Endometrial microvascular endothelial cells (primary cell): ENCODE measurements around the gene SAE1. TPM values are rescaled to one million over a fixed set of nuclear protein-coding genes. Genes with fewer than 3 reads are reported as not detected.

Experiments
- in situ Hi-C: cut with HindIII; loops from 2 replicates; pipeline ENCODE4 v1.10.0; 2017; ENCODE audit warnings: low sequenced_read_pairs, low pct_unique_long_range_greater_than_20kb; ENCODE audit errors: inconsistent ontology term
- total RNA-seq: library from RNA; depleted of rRNA; stranded (reverse); fragments of >200 nt; gene quantifications from one replicate; pipeline ENCODE4 v1.2.3, GENCODE V29; 2015; ENCODE audit errors: inconsistent ontology term

The SAE1 gene
- total RNA-seq, 1 donor from 2014 or later, result 247 TPM

DNA sequence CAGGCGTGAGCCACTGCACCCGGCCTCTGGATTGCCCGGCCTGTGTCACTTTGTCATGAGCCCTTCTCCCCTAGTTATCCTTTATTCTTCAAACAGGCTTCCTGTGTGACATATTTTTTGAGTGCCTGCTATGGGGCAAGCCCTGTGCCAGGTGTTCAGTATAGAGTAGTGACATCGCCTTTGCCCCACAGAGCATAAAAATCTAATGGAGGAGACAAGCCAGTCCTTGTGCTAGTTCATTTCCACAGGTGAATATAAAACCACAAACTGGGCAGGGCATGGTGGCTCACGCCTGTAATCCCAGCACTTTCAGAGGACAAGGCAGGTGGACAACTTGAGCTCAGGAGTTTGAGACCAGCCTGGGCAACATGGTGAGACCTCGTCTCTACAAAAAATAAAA, 57.2 kb downstream of the SAE1 start:
- in situ Hi-C loops, result no loop called here

DNA sequence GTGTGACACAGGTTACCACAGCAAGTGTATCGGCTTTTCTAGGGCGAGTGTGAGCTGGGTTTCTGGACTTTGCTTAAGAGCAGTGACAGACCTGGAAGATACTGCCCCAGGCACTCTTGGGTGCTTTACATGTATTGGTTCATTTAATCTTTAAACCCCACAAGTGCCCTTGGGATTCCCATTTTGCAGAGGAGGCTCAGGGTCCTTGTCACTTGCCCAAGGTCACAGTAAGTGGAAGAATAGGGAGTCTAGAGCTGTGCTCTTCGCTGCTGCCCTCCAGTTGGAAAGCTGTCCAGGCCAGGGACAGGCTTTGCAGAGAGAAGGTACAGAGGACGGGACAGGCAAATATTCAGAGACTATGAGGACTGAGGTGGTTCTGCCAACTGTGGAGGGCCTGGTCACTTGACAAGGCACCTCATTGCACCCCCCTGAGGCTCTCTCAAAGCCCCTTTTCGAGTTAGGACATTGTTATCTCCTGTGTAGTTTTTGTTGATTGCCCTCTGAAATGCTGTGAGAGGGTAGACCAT, 57.9 kb downstream of the SAE1 start:
- in situ Hi-C loops, result no loop called here

GRCh38 chr19:47190167-47190727, 59.6 kb downstream of the SAE1 start:
- in situ Hi-C loops, result no loop called here

GRCh38 chr19:47195434-47195833, 64.8 kb downstream of the SAE1 start:
- in situ Hi-C loops, result no loop called here

GRCh38 chr19:47197141-47197540, 66.5 kb downstream of the SAE1 start:
- in situ Hi-C loops, result no loop called here

DNA sequence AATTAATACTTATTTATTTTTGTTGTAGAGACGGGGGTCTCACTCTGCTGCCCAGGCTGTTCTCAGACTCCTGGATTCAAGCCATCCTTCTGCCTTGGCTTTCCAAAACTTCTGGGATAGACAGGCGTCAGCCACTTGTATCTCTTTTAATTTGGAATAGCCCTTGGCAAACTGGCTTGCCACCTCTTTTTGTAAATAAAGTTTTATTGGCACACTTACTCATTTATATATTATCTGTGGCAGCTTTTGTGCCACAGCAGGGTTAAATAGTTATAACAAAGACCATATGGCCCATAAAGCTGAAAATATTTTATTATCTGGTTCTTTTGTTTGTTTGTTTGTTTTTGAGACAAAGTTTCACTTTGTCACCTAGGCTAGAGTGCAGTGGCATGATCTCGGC, 69.9 kb downstream of the SAE1 start:
- in situ Hi-C loops, result no loop called here

GRCh38 chr19:47203254-47203653, 72.6 kb downstream of the SAE1 start:
- in situ Hi-C loops, result no loop called here

GRCh38 chr19:47209319-47210179, 78.9 kb downstream of the SAE1 start:
- in situ Hi-C loops, result no loop called here

- in situ Hi-C loops, result no loop called here
Measured at GRCh38 chr19:47210180-47210490, 79.5 kb downstream of the SAE1 start.

- in situ Hi-C loops, result no loop called here
Measured at GRCh38 chr19:47210689-47211316, 80.2 kb downstream of the SAE1 start.

DNA sequence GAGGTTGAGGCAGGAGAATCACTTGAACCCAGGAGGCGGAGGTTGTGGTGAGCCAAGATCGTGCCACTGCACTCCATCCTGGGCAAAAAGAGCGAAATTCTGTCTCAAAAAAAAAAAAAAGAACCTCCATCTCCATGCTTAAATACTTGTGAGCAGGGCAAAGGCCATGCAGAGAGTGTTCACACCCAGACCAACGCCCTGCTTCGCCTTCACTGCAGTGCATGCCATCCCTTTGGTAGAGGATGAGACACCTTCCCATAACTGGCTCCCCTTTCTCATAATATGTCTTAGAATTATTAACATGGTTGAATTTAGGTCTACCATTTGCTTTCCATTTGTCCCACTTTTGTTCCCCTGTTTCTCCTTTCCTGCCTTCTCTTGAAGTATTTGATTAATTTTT, 84.9 kb downstream of the SAE1 start:
- in situ Hi-C loops, result no loop called here

DNA sequence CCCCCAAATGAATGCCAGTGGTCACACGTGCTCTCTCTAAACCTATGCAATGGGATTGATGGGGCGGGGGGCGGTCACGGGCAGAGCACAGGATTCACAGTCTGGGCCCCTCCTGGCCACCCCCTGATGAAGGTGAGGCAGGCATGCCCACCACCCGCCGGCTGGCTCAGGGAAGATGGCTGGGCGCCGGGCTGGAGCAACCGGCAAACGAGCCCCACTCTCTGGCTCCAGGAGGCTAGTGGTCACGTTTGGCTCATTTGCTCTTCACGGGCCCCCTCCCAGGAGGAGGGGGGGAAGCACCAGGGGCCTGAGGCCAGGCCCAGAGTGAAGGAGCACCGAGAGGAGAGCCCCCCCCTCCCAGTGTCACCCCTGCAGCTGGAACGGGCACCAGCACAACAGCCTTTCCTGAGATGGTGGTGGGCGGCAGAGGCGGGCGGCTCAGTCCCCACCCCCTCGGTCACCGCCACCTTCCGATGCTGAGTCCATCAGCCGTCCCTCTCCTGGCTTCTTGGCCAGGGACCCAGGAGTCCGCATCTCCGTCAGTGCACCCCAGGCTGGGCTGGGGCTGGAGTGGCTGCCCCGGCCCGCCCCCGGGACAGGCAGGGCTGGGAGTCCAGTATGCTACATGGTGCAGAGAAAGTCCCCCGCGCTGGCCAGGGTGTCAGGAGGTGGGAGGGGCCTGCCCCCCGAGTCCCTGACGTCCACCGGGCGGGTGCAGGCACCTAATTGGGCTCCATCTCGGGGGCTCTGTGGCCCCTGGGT, 90.6 kb downstream of the SAE1 start:
- in situ Hi-C loops, result no loop called here

DNA sequence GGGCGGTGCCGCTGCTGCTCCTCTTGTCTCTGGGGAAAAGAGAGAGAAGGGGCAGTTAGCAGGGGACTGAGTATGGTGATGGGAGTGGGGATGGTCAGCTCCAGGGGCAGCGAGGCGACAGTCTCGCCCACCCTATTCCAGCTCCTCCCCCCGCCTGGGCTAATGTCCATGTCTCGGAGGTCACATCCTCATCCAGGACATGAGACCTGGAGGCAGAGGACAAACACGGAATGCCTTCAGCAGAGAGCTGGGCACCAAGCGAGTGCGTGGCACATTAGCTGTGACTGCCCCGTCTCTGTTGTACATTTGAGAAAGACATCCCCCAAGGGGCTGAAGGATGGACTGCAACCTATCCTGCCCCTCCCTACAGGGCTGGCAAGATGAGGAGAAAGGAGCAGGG, 91.3 kb downstream of the SAE1 start:
- in situ Hi-C loops, result no loop called here

DNA sequence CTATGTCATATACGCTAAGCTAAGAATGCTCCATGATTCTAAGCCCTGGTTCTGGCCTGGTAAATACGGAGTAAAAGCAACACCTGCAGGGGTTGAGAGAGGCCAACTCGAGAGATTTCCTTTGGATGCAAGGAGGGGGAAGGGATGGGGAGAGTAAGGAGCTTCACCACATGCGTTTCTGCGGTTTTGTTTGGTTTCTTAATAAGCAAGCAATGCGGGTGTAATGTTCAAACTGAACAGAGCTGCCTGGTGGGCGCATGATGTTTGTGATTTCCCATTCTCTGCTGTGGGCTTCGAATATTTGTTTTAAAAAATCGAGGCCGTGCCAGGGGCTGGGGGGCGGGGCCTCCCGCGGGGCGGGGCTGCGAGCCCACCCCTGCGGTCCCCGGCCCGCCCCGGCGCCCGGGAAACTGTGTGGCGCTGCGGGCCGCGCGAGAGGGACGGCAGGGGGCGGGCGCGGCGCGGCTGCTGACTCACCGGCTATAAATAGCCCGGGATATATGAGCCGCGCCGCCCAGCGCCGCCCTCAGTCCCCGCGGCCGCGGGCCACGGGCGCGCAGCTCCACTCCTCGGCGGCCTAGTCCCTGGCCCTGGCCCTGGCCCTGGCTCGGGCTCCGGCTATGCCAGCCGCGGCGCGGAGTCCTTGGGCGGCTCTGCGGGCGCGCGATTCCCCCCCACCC, 95.3 kb downstream of the SAE1 start:
- in situ Hi-C loops, result no loop called here

GRCh38 chr19:47226426-47227351, 96.1 kb downstream of the SAE1 start:
- in situ Hi-C loops, result no loop called here

- in situ Hi-C loops, result no loop called here
Measured at GRCh38 chr19:47227352-47228167, 96.9 kb downstream of the SAE1 start.
